ENCODE data around the gene CHI3L2. TPM values are rescaled to one million over a fixed set of nuclear protein-coding genes. Genes with fewer than 3 reads are reported as not detected.

CHI3L2 gene
- total and polyA plus RNA-seq, 2 of the 13 experiments (the other 11 are each of a cell fraction or from before 2014, with no cell fraction given), result 0.46 to 1.7 TPM

- 50% methylated on average over 2 of the region's 2 CpGs for WGBS (ENCODE audit: low lambda C conversion rate)
- no peak overlapping the region for H3K4me3 ChIP-seq (replicated peaks in 1 of 3; ENCODE audit: insufficient read depth in 1 of 3, low read depth in 2 of 3, low read length in 3 of 3)
- intact Hi-C loops (cut with micrococcal nuclease; ENCODE audit: unreplicated experiment) (no loop called here), in situ Hi-C loops (cut with HindIII; ENCODE audit: extremely low pct_ligation_motif_present, low pct_unique_long_range_greater_than_20kb) (no loop called here)
- H2AFZ ChIP-seq (ENCODE audit: low read length), result no peak overlapping the region
- no peak overlapping the region for H3K27ac ChIP-seq (ENCODE audit: extremely low read length, insufficient read depth, low read length)
- no peaks in the 10 kb centered on the region for H3K9me3 ChIP-seq (ENCODE audit: low read length)
- no peak overlapping the region for H3K4me2 ChIP-seq (ENCODE audit: low read depth, low read length)
- no peaks in the 10 kb centered on the region for H3K79me2 ChIP-seq (ENCODE audit: insufficient read depth, low read length)
- H3K27me3 ChIP-seq (ENCODE audit: control insufficient read depth in 1 of 2, insufficient read depth in 2 of 2, low read length in 2 of 2), result no peaks in the 10 kb centered on the region
- FAIRE-seq (no peak), DNase-seq (ENCODE audit: low spot score) (no peak), ATAC-seq (no peak)
- H4K20me1 ChIP-seq (ENCODE audit: insufficient read depth, low read length), result no peaks in the 10 kb centered on the region
- peaks cover 95% of the 10 kb centered on the region for H3K4me1 ChIP-seq (ENCODE audit: insufficient read depth, low read length)
- no TSS peak for BruUV-seq (replicated peaks)
- ChIA-PET CTCF (ENCODE audit: low intra/inter-chr PET ratio, low total read pairs) (no interaction called here), POLR2A (no interaction called here)
- no peak overlapping the region for H3K9ac ChIP-seq (ENCODE audit: insufficient read depth, low read depth, low read length)
- H3K36me3 ChIP-seq (replicated peaks in 1 of 2; ENCODE audit: control insufficient read depth in 1 of 2, insufficient read depth in 2 of 2, low read length in 2 of 2), result no peaks in the 10 kb centered on the region
- TF ChIP-seq ZNF652 (CRISPR knock-in tag; IDR thresholded peaks at IDR 0.05; ENCODE audit: borderline replicate concordance, low read depth), result no peak
- no peak for TF ChIP-seq MTA1 (CRISPR knock-in tag; IDR thresholded peaks at IDR 0.05; ENCODE audit: borderline replicate concordance)
- no peak for TF ChIP-seq ZSCAN25 (CRISPR knock-in tag; IDR thresholded peaks at IDR 0.05)
- no peak for TF ChIP-seq NR2F1 (CRISPR knock-in tag; IDR thresholded peaks at IDR 0.05)
- no peak for TF ChIP-seq ZKSCAN5 (CRISPR knock-in tag; IDR thresholded peaks at IDR 0.05)
- TF ChIP-seq ZFP82 (CRISPR knock-in tag; IDR thresholded peaks at IDR 0.05; ENCODE audit: borderline replicate concordance), result no peak
- TF ChIP-seq GPN1 (CRISPR knock-in tag; IDR thresholded peaks at IDR 0.05; ENCODE audit: borderline replicate concordance), result no peak
- TF ChIP-seq ATRX (CRISPR knock-in tag; IDR thresholded peaks at IDR 0.05; ENCODE audit: borderline replicate concordance), result no peak
- no peak for TF ChIP-seq GRHL1 (CRISPR knock-in tag; conservative IDR thresholded peaks at IDR 0.05)
- TF ChIP-seq THAP9 (CRISPR knock-in tag; IDR thresholded peaks at IDR 0.05; ENCODE audit: borderline replicate concordance), result no peak
- TF ChIP-seq SRSF1 (optimal IDR thresholded peaks at IDR 0.05; ENCODE audit: low read depth, low read length), result no peak
- TF ChIP-seq BRF2 (CRISPR knock-in tag; IDR thresholded peaks at IDR 0.05), result no peak
- TF ChIP-seq IRF9 (CRISPR knock-in tag; IDR thresholded peaks at IDR 0.05; ENCODE audit: borderline replicate concordance), result no peak
- TF ChIP-seq RNF2 (conservative IDR thresholded peaks at IDR 0.05; ENCODE audit: low read depth), result no peak
- TF ChIP-seq CREB3 (CRISPR knock-in tag; IDR thresholded peaks at IDR 0.05), result no peak
- no peak for TF ChIP-seq CBX1 (IDR thresholded peaks at IDR 0.05; ENCODE audit: low read depth)
These were observed 31.3 kb upstream of the CHI3L2 start for GRCh38 chr1:111196213-111196612.

Data from HepG2 (cell line).